Gastrocnemius medialis (tissue), 4 donors: ENCODE measurements around the gene MAL. TPM values are rescaled to one million over a fixed set of nuclear protein-coding genes. Genes with fewer than 3 reads are reported as not detected.

Experiments used
- ATAC-seq, 2 donors: fragments of 150-250 bp; one replicate each; pipeline ENCODE4 v1.9.1; 2016
- DNase-seq, 2 donors: peaks; one replicate each; pipeline ENCODE4 v3.0.0-alpha.2; 2019
- H3K27ac ChIP-seq, 4 donors: fragments of 200-600 bp; sonication (generic); 1 replicate in 1 of 4; 2 replicates in 3 of 4; pipeline ENCODE4 v1.5.1; 2016 to 2018; ENCODE audit warnings: mild to moderate bottlenecking in 2 of 4, moderate library complexity in 1 of 4
- H3K27me3 ChIP-seq, 3 donors: fragments of 200-600 bp; sonication (generic) in 2 of 3; 1 replicate in 1 of 3; 2 replicates in 2 of 3; pipeline versions ENCODE4 v1.5.1 to v1.6.0; 2016 to 2019; ENCODE audit warnings: mild to moderate bottlenecking in 1 of 3, moderate library complexity in 1 of 3
- H3K36me3 ChIP-seq, 2 donors: fragments of 200-600 bp; sonication (generic) in 1 of 2; one replicate each; pipeline ENCODE4 v1.5.1; 2017 to 2018
- H3K4me1 ChIP-seq, 2 donors: fragments of 200-600 bp; sonication (generic) in 1 of 2; one replicate each; pipeline ENCODE4 v1.5.1; 2016 to 2017; ENCODE audit warnings: mild to moderate bottlenecking in 2 of 2
- H3K4me3 ChIP-seq, 4 donors: fragments of 200-600 bp; sonication (generic) in 3 of 4; 1 replicate in 1 of 4; 2 replicates in 3 of 4; pipeline ENCODE4 v1.5.1; 2016 to 2019; ENCODE audit warnings: mild to moderate bottlenecking in 2 of 4
- H3K9me3 ChIP-seq, 3 donors: fragments of 200-600 bp; sonication (generic) in 2 of 3; 1 replicate in 1 of 3; 2 replicates in 2 of 3; pipeline ENCODE4 v1.5.1; 2016 to 2019
- POLR2A ChIP-seq, 2 donors: fragments of 450-650 bp; IDR thresholded peaks; one replicate each; pipeline ENCODE4 v1.6.1; 2017; ENCODE audit warnings: antibody characterized with exemption in 2 of 2, mild to moderate bottlenecking in 2 of 2, moderate library complexity in 2 of 2
- in situ Hi-C, 4 donors: fragments of 200-750 bp; cut with MboI; loops; one replicate each; pipeline versions ENCODE4 v1.15.0 to v1.8.0; 2017; ENCODE audit warnings: low sequenced_read_pairs in 4 of 4
- intact Hi-C: fragments of 100-400 bp; cut with DNase I; formaldehyde crosslinking; loops from one replicate; pipeline ENCODE4 v1.15.1; 2023; ENCODE audit warnings: low total_unique reads
- total RNA-seq, 4 donors: library from RNA; depleted of rRNA; stranded (reverse); fragments of >200 nt; gene quantifications; one replicate each; pipeline versions ENCODE4 v1.1.0 to v1.2.3, GENCODE V29; 2016
- TF ChIP-seq, protein P1 (sequence below), 5 experiments: fragments of 450-650 bp in 3 of 5; fragments of 200-600 bp in 2 of 5; sonication (generic) in 2 of 5; IDR thresholded peaks in 4 of 5; conservative IDR thresholded peaks in 1 of 5; 1 replicate in 4 of 5; 2 replicates in 1 of 5; pipeline ENCODE4 v1.5.1; 2016 to 2019; ENCODE audit warnings: antibody characterized with exemption in 5 of 5, mild to moderate bottlenecking in 3 of 5, moderate library complexity in 3 of 5

The MAL gene
- total RNA-seq, 4 donors from 2014 or later: 0.64 to 2.4 (median 0.87) TPM; not detected in 1

DNA sequence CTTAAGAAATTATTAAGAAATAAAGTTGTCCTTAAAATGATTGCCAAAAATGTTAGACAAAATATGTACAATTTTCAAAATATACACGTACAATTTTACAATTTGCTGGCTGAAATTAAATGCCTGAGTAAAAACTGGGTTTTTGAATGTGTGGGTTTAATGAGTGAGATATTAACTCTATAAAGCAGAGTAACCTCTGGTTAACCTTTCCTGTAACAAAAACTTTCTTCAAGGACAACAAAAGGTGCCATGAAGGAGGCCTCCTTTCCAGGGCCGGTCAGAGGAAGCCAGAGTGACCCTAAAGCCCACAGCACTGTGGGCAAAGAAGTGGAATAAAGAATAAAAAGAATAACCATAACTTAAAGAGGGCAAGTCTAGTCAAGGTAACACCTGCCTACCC is 16.5 kb upstream of the MAL start:
- in situ Hi-C loops: no loop called here
- ATAC-seq: no peak

GRCh38 chr2:95009412-95009811 is 16.1 kb upstream of the MAL start:
- no peaks in the 10 kb centered on the region for H3K9me3 ChIP-seq
- H3K4me3 ChIP-seq: no peak overlapping the region
- H3K4me1 ChIP-seq: no peaks in the 10 kb centered on the region
- H3K27ac ChIP-seq: no peak overlapping the region
- no peaks in the 10 kb centered on the region for H3K36me3 ChIP-seq
- H3K27me3 ChIP-seq: no peaks in the 10 kb centered on the region
- intact Hi-C loops (no loop called here), in situ Hi-C loops (no loop called here)
- DNase-seq (no peak), ATAC-seq (no peak)
- TF ChIP-seq, protein P1, sequence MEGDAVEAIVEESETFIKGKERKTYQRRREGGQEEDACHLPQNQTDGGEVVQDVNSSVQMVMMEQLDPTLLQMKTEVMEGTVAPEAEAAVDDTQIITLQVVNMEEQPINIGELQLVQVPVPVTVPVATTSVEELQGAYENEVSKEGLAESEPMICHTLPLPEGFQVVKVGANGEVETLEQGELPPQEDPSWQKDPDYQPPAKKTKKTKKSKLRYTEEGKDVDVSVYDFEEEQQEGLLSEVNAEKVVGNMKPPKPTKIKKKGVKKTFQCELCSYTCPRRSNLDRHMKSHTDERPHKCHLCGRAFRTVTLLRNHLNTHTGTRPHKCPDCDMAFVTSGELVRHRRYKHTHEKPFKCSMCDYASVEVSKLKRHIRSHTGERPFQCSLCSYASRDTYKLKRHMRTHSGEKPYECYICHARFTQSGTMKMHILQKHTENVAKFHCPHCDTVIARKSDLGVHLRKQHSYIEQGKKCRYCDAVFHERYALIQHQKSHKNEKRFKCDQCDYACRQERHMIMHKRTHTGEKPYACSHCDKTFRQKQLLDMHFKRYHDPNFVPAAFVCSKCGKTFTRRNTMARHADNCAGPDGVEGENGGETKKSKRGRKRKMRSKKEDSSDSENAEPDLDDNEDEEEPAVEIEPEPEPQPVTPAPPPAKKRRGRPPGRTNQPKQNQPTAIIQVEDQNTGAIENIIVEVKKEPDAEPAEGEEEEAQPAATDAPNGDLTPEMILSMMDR (IDR thresholded peaks at IDR 0.05 in 4 of 5, conservative IDR thresholded peaks at IDR 0.05 in 1 of 5): no peak
- no peak for TF ChIP-seq POLR2A (IDR thresholded peaks at IDR 0.05)

More for the DNA sequence above, 16.5 kb upstream of the MAL start:
- Histone ChIP-seq H3K4me3 (no peak overlapping the region), H3K27me3 (no peaks in the 10 kb centered on the region), H3K4me1 (no peaks in the 10 kb centered on the region), H3K36me3 (no peaks in the 10 kb centered on the region), H3K27ac (no peak overlapping the region), H3K9me3 (no peaks in the 10 kb centered on the region)
- no peak for DNase-seq
- intact Hi-C loops: no loop called here
- TF ChIP-seq, protein P1 (IDR thresholded peaks at IDR 0.05 in 4 of 5, conservative IDR thresholded peaks at IDR 0.05 in 1 of 5): no peak
- TF ChIP-seq POLR2A (IDR thresholded peaks at IDR 0.05): no peak

- no peak for DNase-seq
- no peaks in the 10 kb centered on the region for H3K36me3 ChIP-seq
- no peak overlapping the region for H3K27ac ChIP-seq
- no peaks in the 10 kb centered on the region for H3K9me3 ChIP-seq
- H3K4me3 ChIP-seq: no peak overlapping the region
- H3K27me3 ChIP-seq: no peaks in the 10 kb centered on the region
- TF ChIP-seq, protein P1 (IDR thresholded peaks at IDR 0.05 in 4 of 5, conservative IDR thresholded peaks at IDR 0.05 in 1 of 5): no peak
- TF ChIP-seq POLR2A (IDR thresholded peaks at IDR 0.05): no peak
- intact Hi-C loops: no loop called here
- ATAC-seq: no peak
- in situ Hi-C loops: no loop called here
- H3K4me1 ChIP-seq: no peaks in the 10 kb centered on the region
Measured at GRCh38 chr2:95010126-95010525, 15.4 kb upstream of the MAL start.

- no peak overlapping the region for H3K4me3 ChIP-seq
- in situ Hi-C loops (no loop called here), intact Hi-C loops (no loop called here)
- no peaks in the 10 kb centered on the region for H3K36me3 ChIP-seq
- no peaks in the 10 kb centered on the region for H3K4me1 ChIP-seq
- H3K9me3 ChIP-seq: no peaks in the 10 kb centered on the region
- no peak for ATAC-seq
- TF ChIP-seq POLR2A (IDR thresholded peaks at IDR 0.05): no peak
- TF ChIP-seq, protein P1 (IDR thresholded peaks at IDR 0.05 in 4 of 5, conservative IDR thresholded peaks at IDR 0.05 in 1 of 5): no peak
- no peak for DNase-seq
- no peak overlapping the region for H3K27ac ChIP-seq
- H3K27me3 ChIP-seq: no peaks in the 10 kb centered on the region
Measured at GRCh38 chr2:95010718-95011117, 14.8 kb upstream of the MAL start.

- DNase-seq (no peak), ATAC-seq (no peak)
- H3K27ac ChIP-seq: no peak overlapping the region
- in situ Hi-C loops (no loop called here), intact Hi-C loops (no loop called here)
- TF ChIP-seq, protein P1 (IDR thresholded peaks at IDR 0.05 in 4 of 5, conservative IDR thresholded peaks at IDR 0.05 in 1 of 5): no peak
- TF ChIP-seq POLR2A (IDR thresholded peaks at IDR 0.05): no peak
- H3K4me3 ChIP-seq: no peak overlapping the region
- no peaks in the 10 kb centered on the region for H3K36me3 ChIP-seq
- no peaks in the 10 kb centered on the region for H3K4me1 ChIP-seq
- H3K27me3 ChIP-seq: no peaks in the 10 kb centered on the region
- no peaks in the 10 kb centered on the region for H3K9me3 ChIP-seq
Measured at GRCh38 chr2:95012881-95013550, 12.5 kb upstream of the MAL start.
